ENCODE data around the gene LRRC46. TPM values are rescaled to one million over a fixed set of nuclear protein-coding genes. Genes with fewer than 3 reads are reported as not detected.

LRRC46 gene
- total RNA-seq, 1 donor from 2014 or later: 1.0 TPM

DNA sequence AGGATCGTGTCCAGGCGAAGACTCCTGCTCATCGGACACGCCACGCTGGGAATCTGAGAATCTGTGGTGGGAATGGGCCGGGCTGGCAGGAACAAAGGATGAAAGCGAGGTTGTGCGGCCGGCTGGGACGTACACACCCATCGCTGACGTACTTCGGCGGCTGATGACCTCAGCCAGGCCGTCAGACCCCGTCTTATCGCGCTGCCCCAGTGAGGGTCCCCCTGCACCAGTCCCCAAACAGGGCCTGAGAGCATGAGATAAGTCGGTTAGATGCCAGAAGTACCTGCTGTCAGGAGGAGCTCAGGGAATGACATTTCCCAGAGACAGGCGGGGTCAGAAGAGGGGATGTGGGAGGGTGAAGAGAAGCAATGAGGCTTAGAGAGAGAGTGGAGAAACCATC lies 35.5 kb downstream of the LRRC46 start:
- Mint-ChIP-seq H3K27me3 (ENCODE audit: unreplicated experiment) (peaks cover 11% of the 10 kb centered on the region), H3K9me3 (ENCODE audit: unreplicated experiment) (no peaks in the 10 kb centered on the region), H3K36me3 (ENCODE audit: low read depth, unreplicated experiment) (no peaks in the 10 kb centered on the region), H3K4me1 (ENCODE audit: unreplicated experiment) (peaks cover 20% of the 10 kb centered on the region), H3K27ac (ENCODE audit: unreplicated experiment) (no peak overlapping the region), H3K4me3 (ENCODE audit: unreplicated experiment) (no peak overlapping the region)
- no peak for DNase-seq (ENCODE audit: low spot score)
- TF ChIP-seq, protein P1, sequence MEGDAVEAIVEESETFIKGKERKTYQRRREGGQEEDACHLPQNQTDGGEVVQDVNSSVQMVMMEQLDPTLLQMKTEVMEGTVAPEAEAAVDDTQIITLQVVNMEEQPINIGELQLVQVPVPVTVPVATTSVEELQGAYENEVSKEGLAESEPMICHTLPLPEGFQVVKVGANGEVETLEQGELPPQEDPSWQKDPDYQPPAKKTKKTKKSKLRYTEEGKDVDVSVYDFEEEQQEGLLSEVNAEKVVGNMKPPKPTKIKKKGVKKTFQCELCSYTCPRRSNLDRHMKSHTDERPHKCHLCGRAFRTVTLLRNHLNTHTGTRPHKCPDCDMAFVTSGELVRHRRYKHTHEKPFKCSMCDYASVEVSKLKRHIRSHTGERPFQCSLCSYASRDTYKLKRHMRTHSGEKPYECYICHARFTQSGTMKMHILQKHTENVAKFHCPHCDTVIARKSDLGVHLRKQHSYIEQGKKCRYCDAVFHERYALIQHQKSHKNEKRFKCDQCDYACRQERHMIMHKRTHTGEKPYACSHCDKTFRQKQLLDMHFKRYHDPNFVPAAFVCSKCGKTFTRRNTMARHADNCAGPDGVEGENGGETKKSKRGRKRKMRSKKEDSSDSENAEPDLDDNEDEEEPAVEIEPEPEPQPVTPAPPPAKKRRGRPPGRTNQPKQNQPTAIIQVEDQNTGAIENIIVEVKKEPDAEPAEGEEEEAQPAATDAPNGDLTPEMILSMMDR (IDR thresholded peaks at IDR 0.05; ENCODE audit: unreplicated experiment): no peak

DNA sequence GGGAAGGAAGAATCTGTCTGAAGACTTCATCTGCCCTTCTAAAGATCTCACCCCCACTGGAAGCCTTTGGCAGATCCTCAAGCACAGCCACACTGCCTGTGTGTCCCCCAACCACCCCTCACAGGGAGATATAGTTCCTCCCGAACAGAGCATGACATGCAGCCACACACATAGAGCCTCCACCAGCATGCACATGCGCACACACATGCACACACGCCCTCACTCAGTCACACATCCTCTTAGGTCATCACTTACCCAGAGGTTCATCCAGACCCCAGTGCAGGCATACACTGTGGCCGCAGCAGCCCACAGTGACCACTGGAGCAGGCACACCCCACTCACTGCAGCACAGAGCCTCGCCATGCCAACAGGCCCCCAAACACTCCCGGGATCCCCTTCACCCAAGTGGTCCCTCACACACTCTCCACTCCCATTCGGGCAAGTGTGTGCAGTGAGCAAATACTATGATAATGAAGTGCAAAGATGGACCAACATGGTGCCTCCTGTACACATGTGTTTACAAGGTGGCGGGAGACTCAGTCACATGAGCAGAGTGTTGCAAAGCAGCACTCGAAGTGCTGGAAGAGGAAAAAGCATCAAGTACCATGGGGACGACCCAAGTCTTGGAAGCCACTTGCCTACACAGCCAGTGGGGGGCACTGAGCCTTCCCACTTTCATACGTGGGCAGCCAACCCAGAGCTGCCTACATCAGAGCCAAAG lies 36.5 kb downstream of the LRRC46 start:
- no peaks in the 10 kb centered on the region for H3K36me3 Mint-ChIP-seq (ENCODE audit: low read depth, unreplicated experiment)

DNA sequence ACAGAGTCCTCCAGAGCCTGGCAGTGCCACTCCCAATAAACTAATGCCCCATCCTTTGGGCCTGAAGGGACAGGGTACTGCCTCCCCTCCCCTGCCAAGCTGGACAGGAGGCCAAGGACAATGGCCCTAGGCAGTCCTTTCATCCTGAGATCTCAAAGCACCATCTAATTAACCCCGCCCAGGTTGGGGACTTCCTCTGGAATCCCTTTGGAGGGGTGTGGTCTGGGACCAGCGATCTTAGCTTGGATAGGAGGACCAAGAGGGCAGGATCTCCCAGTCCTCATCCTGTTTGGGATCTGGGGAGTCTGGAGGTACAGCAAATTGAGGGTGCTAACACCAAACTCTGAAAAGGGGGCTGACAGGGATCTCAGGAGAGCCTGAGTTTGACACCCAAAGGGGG lies 37.6 kb downstream of the LRRC46 start:
- DNase-seq (ENCODE audit: low spot score): no peak
- Mint-ChIP-seq H3K9me3 (ENCODE audit: unreplicated experiment) (no peaks in the 10 kb centered on the region), H3K4me3 (ENCODE audit: unreplicated experiment) (no peak overlapping the region), H3K36me3 (ENCODE audit: low read depth, unreplicated experiment) (no peaks in the 10 kb centered on the region), H3K27ac (ENCODE audit: unreplicated experiment) (no peak overlapping the region), H3K27me3 (ENCODE audit: unreplicated experiment) (peaks cover 12% of the 10 kb centered on the region), H3K4me1 (ENCODE audit: unreplicated experiment) (peaks cover 21% of the 10 kb centered on the region)
- TF ChIP-seq, protein P1 (IDR thresholded peaks at IDR 0.05; ENCODE audit: unreplicated experiment): no peak

More for the DNA sequence above, 36.5 kb downstream of the LRRC46 start:
- TF ChIP-seq, protein P1 (IDR thresholded peaks at IDR 0.05; ENCODE audit: unreplicated experiment): no peak
- peaks cover 23% of the 10 kb centered on the region for H3K4me1 Mint-ChIP-seq (ENCODE audit: unreplicated experiment)
- no peak for DNase-seq (ENCODE audit: low spot score)
- no peaks in the 10 kb centered on the region for H3K9me3 Mint-ChIP-seq (ENCODE audit: unreplicated experiment)
- H3K27me3 Mint-ChIP-seq (ENCODE audit: unreplicated experiment): peaks cover 12% of the 10 kb centered on the region
- no peak overlapping the region for H3K4me3 Mint-ChIP-seq (ENCODE audit: unreplicated experiment)
- no peak overlapping the region for H3K27ac Mint-ChIP-seq (ENCODE audit: unreplicated experiment)

DNA sequence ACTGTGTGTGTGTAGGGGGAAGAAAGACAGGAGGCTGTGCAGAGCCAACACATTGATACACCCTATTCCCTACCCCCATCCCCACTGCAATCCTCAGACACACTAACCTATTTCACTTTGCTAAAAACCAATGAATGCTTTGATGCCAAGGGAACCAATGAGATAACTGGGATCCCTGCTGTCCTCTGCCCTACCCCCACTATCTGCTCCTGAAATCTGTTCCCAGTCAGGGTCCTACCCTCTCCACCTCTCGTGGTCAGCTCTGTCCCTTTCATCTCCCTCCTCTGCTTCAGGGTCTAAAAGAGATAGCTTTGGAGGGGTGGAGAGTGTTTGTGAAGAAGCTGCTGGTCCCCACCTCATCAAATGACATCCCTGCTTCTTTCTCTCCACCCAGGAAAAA lies 38.6 kb downstream of the LRRC46 start:
- TF ChIP-seq, protein P1 (IDR thresholded peaks at IDR 0.05; ENCODE audit: unreplicated experiment): no peak
- no peak overlapping the region for H3K4me3 Mint-ChIP-seq (ENCODE audit: unreplicated experiment)
- no peaks in the 10 kb centered on the region for H3K9me3 Mint-ChIP-seq (ENCODE audit: unreplicated experiment)
- H3K36me3 Mint-ChIP-seq (ENCODE audit: low read depth, unreplicated experiment): no peaks in the 10 kb centered on the region
- no peak for DNase-seq (ENCODE audit: low spot score)
- H3K27me3 Mint-ChIP-seq (ENCODE audit: unreplicated experiment): peaks cover 12% of the 10 kb centered on the region
- H3K4me1 Mint-ChIP-seq (ENCODE audit: unreplicated experiment): peaks cover 24% of the 10 kb centered on the region
- no peak overlapping the region for H3K27ac Mint-ChIP-seq (ENCODE audit: unreplicated experiment)

DNA sequence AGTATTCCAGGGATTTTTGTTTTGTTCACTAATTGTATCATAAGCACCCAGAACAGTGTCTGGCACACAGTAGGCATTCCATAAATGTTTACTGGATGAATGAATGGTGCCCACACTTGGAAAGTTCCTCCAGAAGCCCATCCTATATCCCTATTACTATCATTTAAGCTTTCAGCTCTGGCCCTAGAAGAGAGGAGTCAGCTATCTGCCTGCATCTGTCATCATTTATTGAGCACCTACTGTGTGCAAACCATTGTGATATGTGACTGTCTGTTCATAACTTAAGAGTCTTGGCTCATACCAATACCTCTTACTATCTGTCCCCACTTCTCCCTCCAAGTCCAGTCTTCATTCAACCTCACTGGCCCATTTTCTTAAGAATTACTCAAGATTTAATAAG lies 39.6 kb downstream of the LRRC46 start:
- peaks cover 4% of the 10 kb centered on the region for H3K36me3 Mint-ChIP-seq (ENCODE audit: low read depth, unreplicated experiment)
- peaks cover 28% of the 10 kb centered on the region for H3K4me1 Mint-ChIP-seq (ENCODE audit: unreplicated experiment)

More for the DNA sequence above, 39.6 kb downstream of the LRRC46 start:
- Mint-ChIP-seq H3K4me3 (ENCODE audit: unreplicated experiment) (no peak overlapping the region), H3K27me3 (ENCODE audit: unreplicated experiment) (peaks cover 8% of the 10 kb centered on the region), H3K27ac (ENCODE audit: unreplicated experiment) (no peak overlapping the region), H3K9me3 (ENCODE audit: unreplicated experiment) (no peaks in the 10 kb centered on the region)
- TF ChIP-seq, protein P1 (IDR thresholded peaks at IDR 0.05; ENCODE audit: unreplicated experiment): no peak
- no peak for DNase-seq (ENCODE audit: low spot score)

All from endothelial cell (in vitro differentiated cells).